Measurements from ENCODE around the gene ATRAID. TPM values are rescaled to one million over a fixed set of nuclear protein-coding genes. Genes with fewer than 3 reads are reported as not detected.

The ATRAID gene
- total and polyA plus RNA-seq, 10 of the 15 experiments (the other 5 are each of a cell fraction or from before 2014, with no cell fraction given), result 65.6 to 180 (median 120) TPM

DNA sequence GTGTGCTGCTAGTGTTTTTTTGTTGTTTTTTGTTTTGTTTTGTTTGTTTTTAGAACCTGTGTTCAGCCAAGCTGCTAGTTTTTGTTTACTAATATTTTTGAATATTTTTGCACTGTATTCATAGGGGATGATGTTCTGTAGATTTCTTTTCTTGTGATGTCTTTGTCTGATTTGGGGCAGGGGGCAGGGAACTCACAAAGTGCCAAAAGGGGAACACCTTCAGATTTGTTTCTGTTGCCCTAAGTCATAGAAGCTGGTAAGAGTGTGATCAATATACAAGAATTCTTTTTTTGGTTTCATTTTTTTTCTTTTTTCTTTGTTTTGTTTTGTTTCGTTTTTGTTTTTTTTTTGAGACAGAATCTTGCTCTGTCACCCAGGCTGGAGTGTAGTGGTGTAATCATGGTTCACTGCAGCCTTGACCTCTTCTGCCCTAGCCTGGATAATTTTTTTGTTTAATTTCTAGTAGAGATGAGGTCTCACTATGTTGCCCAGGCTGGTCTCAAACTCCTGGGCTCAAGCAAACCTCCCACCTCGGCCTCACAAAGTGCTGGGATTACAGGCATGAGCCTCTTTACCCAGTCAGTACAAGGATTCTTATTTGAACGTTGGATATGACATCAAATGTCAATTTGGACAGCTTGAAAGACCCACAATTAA is 32.4 kb upstream of the ATRAID start (continued):
- TF ChIP-seq, protein P1, sequence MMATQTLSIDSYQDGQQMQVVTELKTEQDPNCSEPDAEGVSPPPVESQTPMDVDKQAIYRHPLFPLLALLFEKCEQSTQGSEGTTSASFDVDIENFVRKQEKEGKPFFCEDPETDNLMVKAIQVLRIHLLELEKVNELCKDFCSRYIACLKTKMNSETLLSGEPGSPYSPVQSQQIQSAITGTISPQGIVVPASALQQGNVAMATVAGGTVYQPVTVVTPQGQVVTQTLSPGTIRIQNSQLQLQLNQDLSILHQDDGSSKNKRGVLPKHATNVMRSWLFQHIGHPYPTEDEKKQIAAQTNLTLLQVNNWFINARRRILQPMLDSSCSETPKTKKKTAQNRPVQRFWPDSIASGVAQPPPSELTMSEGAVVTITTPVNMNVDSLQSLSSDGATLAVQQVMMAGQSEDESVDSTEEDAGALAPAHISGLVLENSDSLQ (IDR thresholded peaks at IDR 0.05), result no peak
- no peak for TF ChIP-seq FOXK2 (IDR thresholded peaks at IDR 0.05)
- no peak for TF ChIP-seq NR2C1 (IDR thresholded peaks at IDR 0.05)
- TF ChIP-seq, protein P2, sequence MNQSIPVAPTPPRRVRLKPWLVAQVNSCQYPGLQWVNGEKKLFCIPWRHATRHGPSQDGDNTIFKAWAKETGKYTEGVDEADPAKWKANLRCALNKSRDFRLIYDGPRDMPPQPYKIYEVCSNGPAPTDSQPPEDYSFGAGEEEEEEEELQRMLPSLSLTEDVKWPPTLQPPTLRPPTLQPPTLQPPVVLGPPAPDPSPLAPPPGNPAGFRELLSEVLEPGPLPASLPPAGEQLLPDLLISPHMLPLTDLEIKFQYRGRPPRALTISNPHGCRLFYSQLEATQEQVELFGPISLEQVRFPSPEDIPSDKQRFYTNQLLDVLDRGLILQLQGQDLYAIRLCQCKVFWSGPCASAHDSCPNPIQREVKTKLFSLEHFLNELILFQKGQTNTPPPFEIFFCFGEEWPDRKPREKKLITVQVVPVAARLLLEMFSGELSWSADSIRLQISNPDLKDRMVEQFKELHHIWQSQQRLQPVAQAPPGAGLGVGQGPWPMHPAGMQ (IDR thresholded peaks at IDR 0.05; ENCODE audit: borderline replicate concordance), result no peak
- TF ChIP-seq RAD21 (IDR thresholded peaks at IDR 0.05; ENCODE audit: insufficient read depth, low read depth, low read length), result no peak
- TF ChIP-seq, protein P3, sequence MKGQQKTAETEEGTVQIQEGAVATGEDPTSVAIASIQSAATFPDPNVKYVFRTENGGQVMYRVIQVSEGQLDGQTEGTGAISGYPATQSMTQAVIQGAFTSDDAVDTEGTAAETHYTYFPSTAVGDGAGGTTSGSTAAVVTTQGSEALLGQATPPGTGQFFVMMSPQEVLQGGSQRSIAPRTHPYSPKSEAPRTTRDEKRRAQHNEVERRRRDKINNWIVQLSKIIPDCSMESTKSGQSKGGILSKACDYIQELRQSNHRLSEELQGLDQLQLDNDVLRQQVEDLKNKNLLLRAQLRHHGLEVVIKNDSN (IDR thresholded peaks at IDR 0.05; ENCODE audit: borderline replicate concordance, extremely low read length, insufficient read depth, low read depth, low read length), result no peak
- no peak for TF ChIP-seq SPI1 (IDR thresholded peaks at IDR 0.05; ENCODE audit: borderline replicate concordance, insufficient read depth, low read depth, low read length)
- TF ChIP-seq POU2F2 (IDR thresholded peaks at IDR 0.05; ENCODE audit: borderline replicate concordance, low read depth, low read length), result no peak
- TF ChIP-seq ZNF622 (IDR thresholded peaks at IDR 0.05), result no peak
- TF ChIP-seq BCL11A (IDR thresholded peaks at IDR 0.05; ENCODE audit: low read depth, low read length), result no peak
- TF ChIP-seq CBFB (IDR thresholded peaks at IDR 0.05; ENCODE audit: low read depth), result no peak

Measured in GM12878 (cell line).